Stomach (tissue), 19 donors: ENCODE results near the gene RECK. TPM values are rescaled to one million over a fixed set of nuclear protein-coding genes. Genes with fewer than 3 reads are reported as not detected.
"Not testable (repeated sequence)": the region's sequence is repeated elsewhere in the genome, so short reads cannot be mapped to it uniquely, and the experiment has no call there.

Experiments used
- DNase-seq, 2 donors: peaks; one replicate each; pipeline versions ENCODE4 v3.0.0 to v3.0.0-alpha.2; 2013 to 2019
- H3K27ac ChIP-seq, 5 donors: fragments of 200-600 bp in 4 of 5; sonication (generic) in 4 of 5; one replicate each; pipeline ENCODE4 v1.5.1; 2013 to 2019; ENCODE audit warnings: mild to moderate bottlenecking in 1 of 5, moderate library complexity in 1 of 5
- H3K27me3 ChIP-seq, 3 donors: fragments of 200-600 bp; sonication (generic); one replicate each; pipeline ENCODE4 v1.5.1; 2017 to 2019; ENCODE audit warnings: mixed run types in 1 of 3
- H3K36me3 ChIP-seq, 4 donors: fragments of 200-600 bp; sonication (generic); 1 replicate in 3 of 4; 2 replicates in 1 of 4; pipeline ENCODE4 v1.5.1; 2016 to 2019
- H3K4me1 ChIP-seq, 4 donors: fragments of 200-600 bp; sonication (generic); one replicate each; pipeline ENCODE4 v1.5.1; 2016 to 2019
- H3K4me3 ChIP-seq, 4 donors: fragments of 200-600 bp; sonication (generic) in 3 of 4; one replicate each; pipeline ENCODE4 v1.5.1; 2016 to 2019; ENCODE audit warnings: mild to moderate bottlenecking in 1 of 4
- H3K9me3 ChIP-seq, 4 donors: fragments of 200-600 bp; sonication (generic); one replicate each; pipeline ENCODE4 v1.5.1; 2016 to 2019
- CTCF ChIP-seq, 7 experiments: fragments of 450-650 bp in 4 of 7; fragments of 200-600 bp in 3 of 7; sonication (generic) in 3 of 7; IDR thresholded peaks; one replicate each; pipeline ENCODE4 v1.5.1; 2016 to 2019; ENCODE audit warnings: antibody characterized with exemption in 7 of 7, control low read depth in 2 of 7, mild to moderate bottlenecking in 1 of 7
- EP300 ChIP-seq: sonication (generic); formaldehyde crosslinking; IDR thresholded peaks from one replicate; pipeline ENCODE4 v1.6.1; 2017; ENCODE audit warnings: antibody characterized with exemption
- POLR2A ChIP-seq, 4 donors: fragments of 450-650 bp; IDR thresholded peaks; one replicate each; pipeline ENCODE4 v1.6.1; 2016; ENCODE audit warnings: antibody characterized with exemption in 4 of 4, control low read depth in 2 of 4, mild to moderate bottlenecking in 1 of 4, moderate library complexity in 1 of 4
- POLR2AphosphoS5 ChIP-seq, 3 donors: sonication (generic); formaldehyde crosslinking; IDR thresholded peaks; one replicate each; pipeline ENCODE4 v1.6.1; 2016; ENCODE audit warnings: antibody characterized with exemption in 3 of 3
- WGBS, 5 donors: extraction: QIAGEN DNeasy Blood & Tissue Kit in 3 of 5; methylation state at CpG; one replicate each; pipeline versions ENCODE4 v1.1.5 to v1.1.7; 2013 to 2018; 5-methylcytosine and 5-hydroxymethylcytosine counted together
- intact Hi-C: fragments of 100-400 bp; cut with DNase I; formaldehyde crosslinking; loops from one replicate; pipeline ENCODE4 v1.15.1; 2023; ENCODE audit warnings: low total_unique reads
- long read RNA-seq, 10 donors: transcript quantifications; one replicate each; lab custom pipeline, GENCODE V29; 2026
- polyA plus RNA-seq, 3 donors: library from polyadenylated mRNA; stranded (reverse); fragments of 200-250 nt; gene quantifications; one replicate each; pipeline ENCODE4 v1.2.3, GENCODE V29; 2013
- total RNA-seq, 5 donors: library from RNA; depleted of rRNA; stranded (reverse); fragments of >200 nt; gene quantifications; one replicate each; pipeline versions ENCODE4 v1.1.0 to v1.2.3, GENCODE V29; 2014 to 2016
- donor health status: healthy with polysubstance abuse.
- donor health status: Bipolar disorder and iron deficiency.
- donor health status: healthy.

RECK gene
- total RNA-seq (10 to 100 TPM in 3 of 5 donors, 1 to 10 TPM in 2; 4.3 to 19.3 (median 13.3) TPM), polyA plus RNA-seq (1 to 10 TPM; 2.3 to 4.7 (median 2.3) TPM)
- long read RNA-seq, donor 1, full-length matches to known transcripts = 1 of 1 reads
- long read RNA-seq, donor 1, partial matches to known transcripts = 0 of 1 reads
- long read RNA-seq, donor 1, other reads (novel, unspliced or antisense) = 0 of 1 reads
- long read RNA-seq, donor 2, full-length matches to known transcripts = 3 of 3 reads
- long read RNA-seq, donor 2, partial matches to known transcripts = 0 of 3 reads
- long read RNA-seq, donor 2, other reads (novel, unspliced or antisense) = 0 of 3 reads
- long read RNA-seq, donor 3 = 0 reads
- long read RNA-seq, donor 4, full-length matches to known transcripts = 2 of 2 reads
- long read RNA-seq, donor 4, partial matches to known transcripts = 0 of 2 reads
- long read RNA-seq, donor 4, other reads (novel, unspliced or antisense) = 0 of 2 reads
- long read RNA-seq, donor 5, full-length matches to known transcripts = 5 of 5 reads
- long read RNA-seq, donor 5, partial matches to known transcripts = 0 of 5 reads
- long read RNA-seq, donor 5, other reads (novel, unspliced or antisense) = 0 of 5 reads
- long read RNA-seq, donor 6, full-length matches to known transcripts = 2 of 2 reads
- long read RNA-seq, donor 6, partial matches to known transcripts = 0 of 2 reads
- long read RNA-seq, donor 6, other reads (novel, unspliced or antisense) = 0 of 2 reads
- long read RNA-seq, donor 7 = 0 reads
- long read RNA-seq, donor 8, full-length matches to known transcripts = 1 of 1 reads
- long read RNA-seq, donor 8, partial matches to known transcripts = 0 of 1 reads
- long read RNA-seq, donor 8, other reads (novel, unspliced or antisense) = 0 of 1 reads
- long read RNA-seq, donor 9 = 0 reads
- long read RNA-seq, donor 10 = 0 reads

- TF ChIP-seq POLR2A (IDR thresholded peaks at IDR 0.05) (no peak), POLR2AphosphoS5 (IDR thresholded peaks at IDR 0.05) (peak in 2 of 3 donors; percentile 9 to 13)
- Histone ChIP-seq H3K27ac (peak within 1 kb of the TSS; percentile 79 to 90 (median 83)), H3K36me3 (no peaks in the 10 kb centered on the region), H3K9me3 (no peaks in the 10 kb centered on the region), H3K4me1 (peaks cover 0 to 57% (median 35%) of the 10 kb centered on the region in 4 donors), H3K4me3 (peak within 1 kb of the TSS; percentile 85 to 90 (median 87)), H3K27me3 (peaks cover 0 to 17% (median 9%) of the 10 kb centered on the region in 3 donors)
- 0 to 1% (median 1%) methylated on average over 1 to 77 of the region's 77 CpGs for WGBS, 5 donors
- intact Hi-C loops = no loop called here
- peak; percentile 84 to 94 for DNase-seq
These were observed at the start of gene RECK for GRCh38 chr9:36036780-36037548. Gene RECK (plus strand): TSS chr9:36036913. CDS start chr9:36036999, 86 bp downstream.

GRCh38 chr9:35990155-35990554, 46.6 kb upstream of the RECK start:
- TF ChIP-seq POLR2A (IDR thresholded peaks at IDR 0.05) = no peak
- TF ChIP-seq EP300 = no peak
- no peak for TF ChIP-seq POLR2AphosphoS5 (IDR thresholded peaks at IDR 0.05)
- TF ChIP-seq CTCF (IDR thresholded peaks at IDR 0.05) = no peak
- Histone ChIP-seq H3K4me1 (no peaks in the 10 kb centered on the region), H3K36me3 (no peaks in the 10 kb centered on the region), H3K9me3 (no peaks in the 10 kb centered on the region), H3K27me3 (peaks cover 0 to 16% (median 0%) of the 10 kb centered on the region in 3 donors), H3K27ac (no peak overlapping the region), H3K4me3 (no peak overlapping the region)
- DNase-seq = no peak
- intact Hi-C loops = no loop called here
- 68 to 81% (median 75%) methylated on average over 3 of the region's 3 CpGs for WGBS, 5 donors

GRCh38 chr9:35993136-35993535, 43.6 kb upstream of the RECK start:
- H3K4me3 ChIP-seq, H3K9me3 ChIP-seq, H3K36me3 ChIP-seq, H3K4me1 ChIP-seq, intact Hi-C loops, DNase-seq, H3K27ac ChIP-seq: not testable (repeated sequence)
- peaks cover 0 to 12% (median 0%) of the 10 kb centered on the region in 3 donors for H3K27me3 ChIP-seq
- WGBS, 5 donors = 87 to 94% (median 92%) methylated on average over 3 of the region's 3 CpGs

GRCh38 chr9:35993976-35994720, 42.6 kb upstream of the RECK start:
- no peak for DNase-seq
- Histone ChIP-seq H3K4me1 (no peaks in the 10 kb centered on the region), H3K36me3 (no peaks in the 10 kb centered on the region), H3K27me3 (peaks cover 0 to 12% (median 0%) of the 10 kb centered on the region in 3 donors), H3K27ac (no peak overlapping the region), H3K9me3 (peaks cover 0 to 8% (median 6%) of the 10 kb centered on the region in 4 donors), H3K4me3 (no peak overlapping the region)
- 55 to 90% (median 68%) methylated on average over 5 of the region's 5 CpGs for WGBS, 5 donors
- intact Hi-C loops = no loop called here
- TF ChIP-seq POLR2AphosphoS5 (IDR thresholded peaks at IDR 0.05) (no peak), POLR2A (IDR thresholded peaks at IDR 0.05) (no peak), CTCF (IDR thresholded peaks at IDR 0.05) (no peak), EP300 (no peak)
